NCI-H510A (cell line): ENCODE data around the gene PANK4.
"Not testable (repeated sequence)": the region's sequence is repeated elsewhere in the genome, so short reads cannot be mapped to it uniquely, and the experiment has no call there.

ENCODE experiments used
- DNase-seq: peaks from one replicate; lab custom pipeline; 2025; lab: John Stamatoyannopoulos, UW

The PANK4 gene

GRCh38 chr1:2460203-2460602 is 66.2 kb downstream of the PANK4 start:
- no peak for DNase-seq

- DNase-seq: no peak
Measured at GRCh38 chr1:2459757-2460156, 66.6 kb downstream of the PANK4 start.

GRCh38 chr1:2459102-2459753 is 67.2 kb downstream of the PANK4 start:
- DNase-seq: not testable (repeated sequence)

GRCh38 chr1:2458687-2459086 is 67.7 kb downstream of the PANK4 start:
- DNase-seq: no peak
